A204.1 (cell line): Measurements from ENCODE around the gene KCNMA1.

Experiments
- FAIRE-seq: peaks from 2 replicates; lab custom pipeline; 2012; peaks lifted over from hg19 to GRCh38; lab: Jason Lieb, UNC

The KCNMA1 gene

GRCh38 chr10:77555591-77556212, 81.9 kb downstream of the KCNMA1 start:
- FAIRE-seq: no peak

DNA sequence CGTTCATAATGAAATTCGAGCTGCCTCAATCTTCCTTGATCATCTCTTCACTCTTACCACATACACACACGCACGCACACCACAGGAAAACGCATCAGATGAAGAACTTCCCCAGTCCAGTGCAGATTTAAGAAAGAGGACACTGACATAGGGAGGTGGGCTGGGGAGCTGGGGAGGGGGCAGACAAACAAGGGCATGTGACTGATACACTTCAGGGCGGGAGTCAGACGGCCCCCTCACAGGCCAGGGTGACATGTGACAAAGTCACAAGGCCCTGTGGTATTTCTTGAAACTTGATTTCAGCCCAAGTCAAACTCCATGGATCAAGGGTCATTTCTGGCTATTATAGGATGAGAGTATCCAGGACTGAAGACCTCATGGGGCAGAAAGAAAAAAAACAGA, 82.6 kb downstream of the KCNMA1 start:
- no peak for FAIRE-seq

DNA sequence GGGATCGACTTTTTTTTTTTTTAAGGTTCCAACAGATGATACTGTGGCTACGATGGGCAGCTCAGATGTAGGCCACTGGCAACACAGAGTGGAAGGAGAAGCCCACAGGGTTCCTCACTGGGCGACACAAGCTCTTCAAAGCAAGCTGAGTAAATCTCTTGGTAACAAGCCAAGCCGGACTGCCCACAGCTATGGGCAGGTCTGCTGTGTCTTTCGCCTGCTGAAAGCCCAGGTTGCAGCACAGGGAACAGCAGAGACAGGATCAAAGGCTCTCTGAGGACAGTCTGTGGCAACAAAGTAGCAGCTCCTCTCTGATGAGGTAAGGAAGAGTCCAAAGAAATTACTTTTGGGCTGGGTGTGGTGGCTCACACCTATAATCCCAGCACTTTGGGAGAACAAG, 83.6 kb downstream of the KCNMA1 start:
- no peak for FAIRE-seq

- FAIRE-seq: no peak
Measured at GRCh38 chr10:77553311-77553710, 84.3 kb downstream of the KCNMA1 start.

DNA sequence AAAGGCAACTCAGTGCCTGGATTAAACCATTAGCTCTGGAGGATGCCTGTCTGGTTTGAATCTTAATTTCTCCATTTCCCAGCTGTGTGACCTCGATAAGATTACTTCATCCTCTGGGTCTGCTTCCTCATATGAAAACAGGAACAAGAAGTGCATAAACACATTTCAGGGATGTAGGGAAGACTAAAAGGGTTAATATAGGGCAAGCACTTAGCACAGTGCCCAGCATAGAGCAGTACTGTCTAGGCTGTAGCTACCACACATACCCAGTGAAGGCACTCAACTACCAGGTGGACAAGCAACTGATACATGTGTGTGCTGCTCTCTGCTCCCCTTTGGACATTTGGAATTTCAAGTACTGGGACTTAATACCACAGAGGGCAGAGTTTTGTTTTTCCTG, 85.4 kb downstream of the KCNMA1 start:
- no peak for FAIRE-seq

DNA sequence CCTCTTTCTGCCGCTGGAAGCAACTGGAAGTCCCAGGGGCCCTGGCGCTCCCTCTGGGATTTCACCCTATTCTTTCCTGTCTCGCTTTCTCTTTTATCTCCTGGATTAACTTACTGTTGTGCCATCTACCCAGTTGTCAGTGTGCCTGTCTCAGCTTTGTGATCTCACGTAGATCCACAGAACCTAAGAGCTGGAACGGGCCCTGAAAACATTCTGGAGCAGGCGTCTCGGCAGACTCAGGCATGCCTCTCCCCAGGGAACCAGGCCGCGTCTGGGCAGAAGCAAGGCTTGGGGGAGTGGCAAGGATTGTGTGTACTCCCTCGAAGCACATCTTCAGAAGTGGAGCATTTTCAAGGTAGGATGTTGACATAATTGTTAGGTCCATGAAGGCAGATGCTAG, 87.2 kb downstream of the KCNMA1 start:
- no peak for FAIRE-seq

DNA sequence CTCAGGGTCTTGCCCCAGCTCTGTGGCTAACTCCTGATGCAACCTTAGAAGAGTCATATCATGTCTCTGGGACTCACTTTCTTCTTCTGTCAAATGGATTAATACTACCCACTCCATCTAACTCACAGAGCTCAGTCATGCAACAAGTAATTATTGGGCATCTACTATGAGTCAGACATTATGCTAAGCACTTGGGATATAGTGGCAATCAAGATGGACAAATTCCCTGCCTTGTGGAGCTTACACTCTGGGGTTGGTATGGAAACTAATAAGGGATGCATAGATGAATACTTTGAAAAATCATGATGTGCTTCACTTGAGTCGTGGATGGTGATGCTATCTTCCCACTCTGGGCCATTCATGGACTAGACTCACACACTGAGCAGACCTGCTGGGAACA, 88.9 kb downstream of the KCNMA1 start:
- FAIRE-seq: no peak

GRCh38 chr10:77548157-77548556, 89.5 kb downstream of the KCNMA1 start:
- FAIRE-seq: no peak

DNA sequence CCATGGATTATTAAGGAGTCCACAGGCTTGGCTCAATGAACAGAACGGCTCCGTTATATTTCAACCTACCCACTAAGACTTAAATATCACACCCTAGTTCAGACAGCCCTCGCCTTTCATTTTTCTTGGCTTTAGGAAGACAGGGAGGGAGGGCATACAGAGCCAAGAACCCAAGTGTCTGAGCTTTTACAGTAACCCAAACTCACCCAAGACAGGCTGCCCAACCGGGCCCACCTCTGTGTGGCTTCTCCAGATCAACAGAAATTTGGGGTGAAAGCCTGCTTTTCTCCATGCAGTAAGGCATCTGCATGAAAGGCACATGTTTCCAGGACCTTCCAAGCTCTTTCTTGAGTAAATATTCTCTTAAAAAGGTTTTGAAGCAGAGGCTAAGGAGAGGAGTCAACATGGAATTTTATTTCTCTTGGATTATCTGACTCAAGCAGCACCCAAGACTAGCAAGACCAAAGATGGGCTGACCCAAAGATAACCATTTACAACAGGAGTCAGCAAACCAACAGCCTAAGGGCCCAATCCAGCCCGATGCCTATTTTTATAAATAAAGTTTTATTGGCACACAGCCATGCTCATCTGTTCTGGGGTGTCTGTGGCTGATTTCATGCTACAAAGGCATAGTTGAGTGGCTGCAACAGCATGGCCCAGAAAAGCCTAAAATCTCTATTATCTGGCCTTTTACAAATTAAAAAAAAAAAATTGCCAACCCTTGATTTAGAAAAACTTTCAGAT, 90.1 kb downstream of the KCNMA1 start:
- no peak for FAIRE-seq

DNA sequence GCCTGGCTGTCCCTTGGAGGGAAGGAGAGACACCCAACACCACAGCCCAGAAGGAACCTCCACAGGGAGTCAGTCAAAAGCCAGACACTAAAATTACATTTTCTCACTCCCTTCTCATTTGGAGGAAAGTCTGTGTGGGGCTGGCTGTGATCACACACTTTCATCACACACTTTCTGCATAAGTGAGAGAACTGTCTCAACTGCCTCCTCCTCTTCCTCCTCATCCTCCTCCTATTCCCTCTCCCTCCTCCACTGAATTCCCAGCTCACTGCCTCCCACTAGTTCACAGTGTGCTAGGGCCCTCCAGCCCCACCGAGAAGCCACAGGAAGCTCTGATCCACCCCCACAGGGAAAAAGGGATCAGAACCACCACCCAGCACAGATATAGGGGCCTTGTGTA, 91.6 kb downstream of the KCNMA1 start:
- FAIRE-seq: no peak

- no peak for FAIRE-seq
Measured at GRCh38 chr10:77545585-77545984, 92.0 kb downstream of the KCNMA1 start.

DNA sequence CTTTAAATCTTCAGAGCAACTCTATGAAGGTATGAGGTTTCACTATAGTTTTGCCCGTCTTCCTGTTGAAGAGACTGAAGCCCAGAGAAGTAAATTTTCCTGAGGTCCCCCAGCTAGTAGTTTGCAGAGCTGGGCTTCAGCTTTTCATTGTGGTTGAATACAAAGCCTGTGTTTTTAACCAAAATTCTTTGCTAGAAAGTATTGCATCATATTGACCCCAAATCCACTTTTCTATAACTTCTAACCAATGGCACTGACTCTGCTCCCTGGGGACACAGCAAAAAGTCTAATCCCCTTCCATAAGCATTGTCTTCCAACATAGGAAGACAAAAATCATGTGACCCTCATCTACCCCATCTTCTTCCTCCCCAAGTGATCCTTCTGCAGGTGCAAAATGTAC, 93.0 kb downstream of the KCNMA1 start:
- FAIRE-seq: no peak

DNA sequence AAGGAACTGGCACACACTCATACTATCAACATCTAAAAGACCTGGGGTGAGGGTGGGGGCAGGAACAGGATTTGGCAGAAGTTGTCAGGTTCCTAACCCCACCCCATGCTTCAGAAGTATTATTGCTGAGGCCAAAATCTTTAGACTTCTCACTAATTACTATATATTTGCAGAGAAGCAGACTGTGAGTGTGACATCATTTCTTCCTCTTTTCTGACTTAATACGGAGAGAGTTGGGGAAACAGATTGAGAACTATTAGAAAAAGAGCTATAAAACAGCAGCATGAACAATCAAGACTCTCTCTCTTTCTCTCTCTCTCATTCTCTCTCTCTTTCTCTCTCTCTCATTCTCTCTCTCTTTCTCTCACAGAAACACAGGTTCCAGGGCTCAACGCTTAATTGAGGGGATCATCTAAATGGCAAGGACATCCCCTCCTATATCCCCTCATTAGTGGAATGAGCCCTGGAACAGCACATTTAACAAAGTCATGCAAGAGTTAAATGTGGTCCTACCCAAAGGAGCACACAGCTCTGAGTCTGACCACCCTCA, 94.8 kb downstream of the KCNMA1 start:
- no peak for FAIRE-seq

DNA sequence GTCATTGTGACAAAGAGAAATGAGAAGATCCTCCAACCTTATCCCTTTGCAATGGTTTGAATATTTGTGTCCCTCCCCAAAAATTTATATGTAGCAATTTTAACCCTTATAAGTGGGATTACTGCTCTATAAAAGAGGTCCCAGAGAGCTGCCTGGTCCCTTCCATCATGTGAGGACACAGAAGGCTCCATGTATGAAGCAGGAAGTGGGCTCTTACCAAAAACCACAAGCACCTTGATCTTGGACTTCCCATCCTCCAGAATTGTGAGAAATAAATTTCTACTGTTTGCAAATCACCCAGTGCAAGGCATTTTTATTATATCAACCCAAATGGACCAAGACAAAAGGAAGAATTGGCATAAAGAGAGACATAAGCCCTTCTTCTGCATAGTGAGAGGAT, 95.7 kb downstream of the KCNMA1 start:
- FAIRE-seq: no peak

DNA sequence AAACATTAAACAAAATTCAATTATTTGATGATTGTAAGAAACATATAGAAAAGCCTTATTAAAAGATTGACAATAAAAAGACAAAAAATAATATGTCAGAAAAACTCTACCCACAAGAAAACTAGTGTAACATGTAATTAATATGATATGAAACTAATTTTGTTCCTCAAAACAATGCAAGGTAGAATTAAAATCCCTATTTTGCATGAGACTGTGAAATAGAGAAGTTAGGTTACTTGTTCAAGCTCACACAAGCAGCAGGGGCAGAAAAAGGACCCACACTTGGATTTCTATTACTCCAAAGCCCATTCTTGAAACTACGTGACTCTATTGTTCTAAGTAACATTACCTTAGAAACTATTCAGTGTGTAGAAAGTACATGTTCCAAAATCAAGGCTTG, 96.4 kb downstream of the KCNMA1 start:
- FAIRE-seq: no peak

GRCh38 chr10:77539147-77539935, 98.3 kb downstream of the KCNMA1 start:
- no peak for FAIRE-seq

- FAIRE-seq: no peak
Measured at GRCh38 chr10:77537720-77538373, 99.8 kb downstream of the KCNMA1 start.

GRCh38 chr10:77537071-77537470, 100.5 kb downstream of the KCNMA1 start:
- FAIRE-seq: no peak

DNA sequence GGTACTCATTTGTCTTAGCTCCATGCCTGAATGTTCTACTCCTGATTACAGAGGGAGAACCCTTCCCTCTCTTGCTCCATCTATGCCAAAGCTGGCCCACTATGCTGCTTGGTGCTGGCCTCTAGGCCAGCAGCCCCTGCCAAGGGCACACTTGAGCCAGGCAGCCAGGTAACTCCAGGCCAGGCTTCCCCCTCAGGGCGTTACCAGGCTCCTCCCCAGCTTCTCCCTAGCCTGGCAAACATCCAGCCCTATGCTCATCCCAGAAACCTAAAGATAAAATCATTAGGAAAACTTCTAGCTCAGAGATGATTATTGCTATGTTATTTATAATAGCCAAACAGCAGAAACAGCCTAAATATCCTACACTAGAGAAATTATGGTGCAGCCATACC, 103.7 kb downstream of the KCNMA1 start:
- FAIRE-seq: no peak

GRCh38 chr10:77533146-77533886, 104.3 kb downstream of the KCNMA1 start:
- no peak for FAIRE-seq

GRCh38 chr10:77532068-77532467, 105.5 kb downstream of the KCNMA1 start:
- FAIRE-seq: no peak

DNA sequence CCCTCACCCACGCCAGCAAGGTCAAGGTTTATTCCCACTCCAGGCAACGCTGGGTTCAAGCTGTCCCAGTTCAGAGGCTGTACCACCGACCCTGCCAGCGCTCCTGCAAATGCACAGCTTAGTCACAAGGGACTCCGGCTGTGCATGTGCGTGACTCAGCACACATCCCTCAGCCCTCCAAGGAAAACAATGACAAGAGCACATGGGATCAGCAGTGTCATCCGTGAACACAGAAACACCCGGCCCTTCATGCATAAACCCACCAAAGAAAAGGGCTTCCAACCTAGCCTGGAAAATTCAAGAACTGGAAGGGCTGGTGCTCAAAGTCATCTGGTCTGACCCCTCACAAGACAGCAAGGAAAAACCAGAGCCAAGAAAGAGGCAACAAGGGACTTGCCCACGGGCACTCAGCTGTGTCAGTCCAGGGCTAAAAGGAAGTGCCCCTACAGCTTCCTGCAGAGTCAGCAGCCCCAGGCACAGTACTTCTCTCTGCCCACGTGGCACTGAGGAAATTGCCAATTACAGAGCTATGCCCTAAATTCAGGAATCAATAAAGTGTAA, 106.1 kb downstream of the KCNMA1 start:
- FAIRE-seq: no peak
